HG03342 (cell line): ENCODE results near the gene RALGAPA2.

Experiments
- ATAC-seq: cut with Tn5 transposase; IDR thresholded peaks from one replicate; pipeline ENCODE4 v1.9.1; 2021; ENCODE audit warnings: mild to moderate bottlenecking, moderate library complexity; ENCODE audit not compliant: unreplicated experiment

The RALGAPA2 gene

DNA sequence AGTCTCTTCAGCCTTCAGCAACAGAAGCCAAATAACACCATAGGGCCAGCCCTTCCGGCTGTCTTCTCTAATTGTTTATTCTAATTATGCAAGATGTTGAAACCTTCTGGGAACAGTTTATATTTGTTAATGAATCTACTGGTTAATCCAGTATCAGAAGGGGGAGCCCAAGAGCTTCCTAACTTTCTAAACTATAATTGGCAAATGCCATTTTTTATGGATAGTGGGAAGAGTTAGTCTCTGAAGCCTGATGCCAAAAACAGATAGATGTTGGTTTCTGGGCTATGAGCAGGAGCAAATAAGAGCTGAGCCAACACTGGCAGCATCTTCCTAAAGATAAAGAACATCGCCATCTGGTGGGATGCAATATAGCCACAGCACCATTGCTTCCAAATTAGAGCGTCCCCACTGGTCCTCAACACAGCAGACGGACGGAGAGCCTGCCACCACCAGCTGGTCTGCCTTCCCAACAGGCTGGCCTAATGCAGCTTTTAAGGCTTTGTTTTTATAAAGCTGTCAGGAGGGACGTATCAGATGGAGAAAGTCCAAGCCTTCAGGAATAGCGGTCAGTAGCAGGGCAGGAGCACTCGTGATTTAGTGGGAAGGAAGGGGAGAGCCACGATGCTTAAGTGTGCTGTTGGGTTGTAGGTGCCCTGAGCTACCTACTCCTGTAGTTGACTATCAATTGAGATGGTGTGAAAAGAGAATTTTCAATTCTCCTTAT lies 118.8 kb downstream of the RALGAPA2 start:
- ATAC-seq: no peak

DNA sequence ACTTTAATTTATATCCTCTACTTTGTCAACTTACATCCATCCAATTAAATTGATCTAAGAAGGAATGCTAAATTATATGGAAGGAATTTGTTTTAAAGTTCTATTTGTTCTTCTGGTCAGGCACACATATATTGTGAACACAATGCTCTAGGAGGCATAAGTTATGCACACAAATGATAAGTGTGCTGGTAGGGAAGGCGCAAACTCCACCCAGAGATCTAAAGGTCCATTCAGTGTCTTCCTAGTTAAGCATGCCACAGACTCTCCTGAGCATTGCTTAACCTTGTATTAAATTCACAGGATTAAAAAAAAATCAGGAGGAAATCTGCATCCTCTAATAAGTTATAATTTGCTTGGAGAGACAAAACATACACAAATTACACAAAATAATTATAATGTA lies 127.3 kb downstream of the RALGAPA2 start:
- no peak for ATAC-seq

DNA sequence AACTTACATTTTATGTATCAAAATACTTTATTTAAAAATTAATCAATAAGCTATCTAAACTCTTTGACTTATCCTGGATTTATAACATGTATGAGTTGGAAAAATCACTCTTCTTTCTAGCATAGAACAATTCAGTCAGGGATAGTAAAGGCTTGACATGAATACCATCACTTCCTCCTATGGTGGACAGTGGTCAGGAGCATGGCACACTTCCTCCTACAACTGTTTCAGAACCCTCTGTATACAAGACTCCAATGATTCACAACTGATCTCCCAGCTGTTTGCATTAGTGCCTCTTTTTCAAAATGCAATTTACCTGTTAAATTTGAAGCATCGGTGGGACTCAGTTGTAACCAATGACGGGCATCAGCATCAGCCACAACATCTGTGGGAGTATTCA lies 129.7 kb downstream of the RALGAPA2 start:
- no peak for ATAC-seq

DNA sequence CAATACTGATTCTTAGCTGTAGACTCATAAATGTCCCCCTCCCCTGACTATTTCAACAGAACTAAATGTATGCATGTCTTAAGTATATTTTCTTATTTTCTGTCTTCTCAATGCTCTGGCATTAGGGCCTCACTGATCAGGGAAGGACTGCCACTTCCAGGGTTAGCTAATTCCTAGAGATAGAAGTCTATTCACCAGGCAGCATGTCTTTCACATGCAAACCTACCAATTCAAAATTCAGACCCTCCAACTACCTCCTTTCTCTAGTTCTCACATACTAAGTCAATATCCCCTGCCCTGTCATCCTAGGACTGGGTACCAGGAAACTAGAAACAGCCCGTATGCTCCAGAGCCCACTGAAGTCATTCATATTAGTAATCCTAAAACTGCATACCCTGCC lies 132.3 kb downstream of the RALGAPA2 start:
- no peak for ATAC-seq

DNA sequence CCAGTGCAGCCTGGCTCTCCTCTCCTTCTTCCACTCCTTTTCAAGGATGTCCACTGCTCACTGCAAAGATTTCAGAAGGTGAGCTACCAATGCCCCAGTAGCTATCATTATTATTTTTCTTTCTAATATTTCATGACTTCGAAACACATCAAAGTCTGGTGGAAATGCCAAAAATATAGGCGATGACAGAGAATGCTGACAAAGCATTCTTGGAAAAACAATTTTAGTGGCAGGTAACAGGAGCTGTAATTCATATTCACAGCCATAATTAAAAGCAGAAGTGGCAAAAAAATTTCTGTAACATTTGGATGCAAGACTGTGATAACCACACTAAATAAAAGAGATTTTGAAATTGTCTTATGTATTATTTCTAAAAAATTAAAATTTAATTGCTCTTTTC lies 133.6 kb downstream of the RALGAPA2 start:
- ATAC-seq: no peak

DNA sequence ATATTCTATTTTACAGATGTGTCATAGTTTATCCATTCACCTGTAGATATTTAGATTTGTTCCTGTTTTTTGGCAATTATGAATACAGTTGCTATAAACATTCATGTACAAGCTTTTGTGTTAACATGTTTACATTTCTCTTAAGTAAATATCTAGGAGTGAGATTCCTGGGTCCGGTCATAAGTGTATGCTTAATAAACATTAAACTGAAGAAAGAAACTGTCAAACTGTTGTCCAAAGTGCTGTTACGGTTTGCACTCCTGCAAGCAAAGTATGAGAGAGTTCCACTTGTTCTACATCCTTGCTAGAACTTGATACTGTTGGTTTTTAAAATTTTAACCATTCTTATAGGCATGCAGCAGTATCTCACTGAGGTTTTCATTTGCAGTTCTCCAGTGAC lies 138.6 kb downstream of the RALGAPA2 start:
- ATAC-seq: no peak

DNA sequence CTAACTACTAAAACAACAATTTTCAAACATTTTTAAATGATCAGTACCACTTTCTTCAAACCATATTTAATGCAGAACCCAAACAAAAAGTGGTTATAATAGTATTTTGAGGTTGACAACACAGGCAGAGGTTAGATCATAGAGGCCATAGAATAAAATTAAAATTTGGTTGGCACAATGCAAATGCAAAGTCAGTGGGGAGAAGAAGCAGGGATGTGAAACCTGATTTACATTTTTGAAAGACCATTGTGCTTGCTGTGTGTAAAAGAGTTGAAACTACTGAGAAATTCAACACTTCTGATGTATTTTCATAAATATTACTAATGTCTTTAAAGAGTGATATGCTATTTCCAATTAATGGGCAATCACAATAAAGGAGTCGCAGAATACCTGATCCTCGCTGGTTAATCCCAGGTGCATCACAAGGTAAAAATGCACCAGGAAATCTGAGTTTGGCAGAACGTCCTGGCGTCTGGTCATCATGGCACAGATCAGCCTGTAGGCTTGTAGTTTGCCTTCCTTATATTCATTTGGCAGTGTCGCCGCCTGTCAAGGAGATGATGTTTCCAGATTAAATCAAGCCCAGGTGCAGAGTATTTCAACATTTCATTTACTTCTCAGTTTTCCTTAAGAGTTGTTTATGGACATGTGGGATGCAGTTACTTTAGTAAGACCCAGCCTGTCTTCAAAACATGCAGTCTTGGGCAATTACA lies 141.2 kb downstream of the RALGAPA2 start:
- ATAC-seq: no peak

DNA sequence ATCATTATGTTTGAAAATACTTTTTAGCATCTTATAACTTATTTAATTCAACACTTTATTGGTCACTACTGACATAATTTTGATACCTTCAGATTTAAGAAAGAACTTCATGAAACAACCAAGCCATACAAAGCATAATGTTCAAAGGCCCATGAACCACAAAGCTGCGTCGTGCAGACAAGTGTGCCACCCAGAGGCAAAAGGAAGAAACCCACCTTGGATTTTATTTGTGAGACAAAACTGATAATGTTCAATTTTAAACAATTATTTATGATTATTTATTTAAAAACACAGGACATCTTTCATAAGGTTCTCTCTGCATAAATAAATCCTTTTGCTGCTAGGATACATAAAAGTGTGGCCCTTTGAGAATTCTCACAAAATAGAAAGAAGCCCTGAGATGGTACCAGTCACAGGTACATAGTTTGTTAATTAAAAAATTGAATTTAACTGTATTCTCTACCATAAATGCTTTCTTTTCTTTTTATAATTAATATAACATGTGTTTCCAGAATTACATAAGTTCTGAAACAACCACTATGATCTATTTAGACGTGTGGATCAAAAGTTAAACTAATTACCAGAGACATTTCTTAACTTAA lies 143.7 kb downstream of the RALGAPA2 start:
- no peak for ATAC-seq

DNA sequence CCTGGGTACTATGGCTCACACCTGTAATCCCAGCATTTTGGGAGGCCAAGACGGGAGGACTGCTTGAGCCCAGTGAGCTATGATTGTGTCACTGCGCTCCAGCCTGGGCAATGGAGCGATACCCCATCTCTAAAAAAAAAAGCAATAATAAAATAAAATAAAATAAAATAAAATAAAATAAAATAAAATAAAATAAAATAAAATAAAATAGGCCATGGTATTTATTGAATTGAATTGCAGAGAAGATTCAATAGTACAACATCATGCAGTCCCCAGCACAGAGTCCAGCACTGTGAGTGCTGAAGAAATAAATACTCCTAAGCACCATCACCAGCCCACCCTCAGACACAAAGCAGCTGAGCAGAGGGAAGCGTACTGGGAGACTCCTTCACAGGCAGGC lies 144.7 kb downstream of the RALGAPA2 start:
- ATAC-seq: no peak

DNA sequence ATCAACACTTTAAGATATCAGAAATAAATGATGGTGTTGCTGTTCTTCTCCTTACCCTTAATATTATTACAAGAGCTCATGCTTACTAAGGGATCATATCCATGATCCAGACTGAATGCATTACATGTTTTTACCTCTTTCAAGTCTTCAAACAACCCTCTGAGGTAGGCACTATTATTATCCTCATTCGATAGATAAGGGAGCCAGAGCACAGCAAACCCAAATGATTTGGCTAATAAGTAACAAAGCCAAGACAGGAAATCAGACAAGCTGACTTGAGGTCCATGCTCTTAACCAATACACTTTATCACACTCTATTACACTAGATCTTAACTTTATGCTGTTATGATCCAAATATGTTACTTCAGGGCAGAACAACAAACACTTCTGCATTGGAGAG lies 145.9 kb downstream of the RALGAPA2 start:
- no peak for ATAC-seq

DNA sequence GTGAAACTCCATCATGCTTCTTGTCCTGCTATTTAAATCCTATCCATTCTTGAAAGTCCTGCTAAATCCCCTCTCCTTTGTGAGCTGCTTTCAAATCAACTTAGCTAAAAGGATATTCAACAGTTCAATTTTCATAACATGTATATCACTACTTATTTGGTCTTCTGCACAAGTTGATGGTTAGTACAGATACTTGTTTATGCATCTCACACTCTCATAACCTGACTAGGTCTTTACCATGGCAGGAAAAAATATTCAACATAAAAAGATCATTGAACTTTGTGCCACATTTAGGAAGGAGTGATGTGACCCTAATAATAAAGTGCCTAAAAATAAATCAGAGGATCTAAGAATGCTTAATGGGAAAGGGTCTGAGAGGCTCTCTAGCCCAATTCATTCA lies 148.2 kb downstream of the RALGAPA2 start:
- no peak for ATAC-seq

DNA sequence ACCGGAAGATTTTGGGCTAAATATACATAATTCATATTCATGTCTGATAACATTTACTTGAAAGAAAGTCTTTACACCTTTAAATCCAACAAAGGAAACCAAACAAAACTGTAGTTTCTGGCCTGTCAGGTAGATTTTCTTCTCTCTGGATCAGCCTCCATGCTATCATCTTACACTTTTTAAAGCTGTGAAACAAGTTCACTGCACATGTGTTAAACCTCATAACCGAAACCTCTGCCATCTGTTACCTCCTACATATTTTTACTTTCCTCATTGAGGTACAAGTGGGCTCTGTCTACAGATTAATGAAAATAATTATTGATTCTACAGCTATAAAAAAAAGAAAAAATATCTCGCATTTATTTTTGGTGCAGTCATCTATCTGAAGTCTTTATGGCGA lies 149.9 kb downstream of the RALGAPA2 start:
- ATAC-seq: no peak

DNA sequence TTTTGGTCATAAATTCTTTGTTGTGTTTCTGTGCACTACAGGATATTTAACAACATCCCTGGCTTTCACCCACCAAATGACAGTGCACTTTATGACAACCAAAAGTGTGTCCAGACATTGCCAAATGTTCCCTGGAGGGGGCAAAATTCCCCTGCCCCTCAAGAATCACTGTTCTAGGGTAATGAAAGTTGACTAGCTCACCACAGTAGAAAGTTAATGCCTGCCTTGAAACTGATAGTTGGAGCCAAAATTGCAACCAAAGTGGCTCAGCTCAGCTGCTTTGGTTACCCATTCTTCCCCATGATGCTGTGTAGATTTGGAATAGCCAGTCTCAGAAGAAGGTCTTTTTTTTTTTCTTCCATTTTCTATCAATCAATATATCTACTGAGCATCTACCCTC lies 150.6 kb downstream of the RALGAPA2 start:
- ATAC-seq: no peak

DNA sequence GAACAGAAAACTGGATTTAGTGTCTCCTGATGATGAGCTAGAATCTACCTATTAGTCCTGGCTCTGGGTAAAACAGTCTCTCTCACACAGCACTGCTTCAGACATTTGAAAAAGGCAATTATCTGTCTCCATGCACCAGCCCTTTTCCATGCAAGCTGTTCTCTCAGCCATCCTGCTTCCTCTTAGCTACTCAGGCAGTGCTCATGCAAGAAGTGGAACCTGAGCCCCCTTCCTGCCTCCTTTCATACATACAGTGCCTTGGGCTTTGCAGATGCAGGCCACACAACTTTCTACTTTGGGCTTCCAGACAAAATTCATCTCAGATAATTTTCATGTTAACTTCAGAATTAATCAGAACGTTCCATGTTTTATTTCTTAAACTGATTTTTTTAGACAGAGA lies 151.3 kb downstream of the RALGAPA2 start:
- no peak for ATAC-seq

DNA sequence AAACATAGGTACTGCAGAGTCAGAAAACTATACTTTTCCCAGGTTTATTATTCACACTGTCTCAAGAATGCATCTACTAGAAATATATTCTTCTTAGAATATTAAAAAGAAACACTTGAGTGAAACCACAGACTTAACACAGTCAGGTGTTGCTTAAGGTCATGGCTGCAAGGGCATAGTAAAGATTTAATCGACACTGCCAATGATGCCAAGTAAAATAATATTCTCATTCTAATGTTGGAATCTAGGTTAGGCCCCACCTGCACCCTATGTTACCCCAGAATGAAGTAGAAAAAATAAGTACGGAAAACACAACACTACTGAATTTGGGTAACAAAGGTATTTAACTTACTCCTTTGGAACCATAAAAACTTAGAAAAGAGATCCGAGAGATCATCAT lies 155.0 kb downstream of the RALGAPA2 start:
- ATAC-seq: no peak

DNA sequence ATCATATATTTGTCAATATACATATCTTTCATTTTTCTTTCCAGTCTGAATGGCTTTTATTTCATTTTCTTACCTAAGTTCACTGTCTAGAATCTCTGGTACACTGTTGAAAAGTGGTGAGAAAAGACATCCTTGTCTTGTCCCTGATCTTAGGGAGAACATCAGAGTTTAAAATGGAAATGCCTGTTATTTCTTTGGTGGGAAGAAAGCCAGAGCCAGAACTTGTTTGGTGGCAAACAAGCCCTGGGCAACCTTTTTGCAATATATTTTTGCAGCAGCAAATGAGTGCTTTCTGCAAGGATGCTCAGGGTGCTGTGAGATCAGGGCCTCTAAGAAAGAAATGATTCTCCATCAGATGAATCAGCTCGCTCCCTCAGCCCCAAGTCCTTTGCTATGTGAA lies 156.6 kb downstream of the RALGAPA2 start:
- no peak for ATAC-seq

DNA sequence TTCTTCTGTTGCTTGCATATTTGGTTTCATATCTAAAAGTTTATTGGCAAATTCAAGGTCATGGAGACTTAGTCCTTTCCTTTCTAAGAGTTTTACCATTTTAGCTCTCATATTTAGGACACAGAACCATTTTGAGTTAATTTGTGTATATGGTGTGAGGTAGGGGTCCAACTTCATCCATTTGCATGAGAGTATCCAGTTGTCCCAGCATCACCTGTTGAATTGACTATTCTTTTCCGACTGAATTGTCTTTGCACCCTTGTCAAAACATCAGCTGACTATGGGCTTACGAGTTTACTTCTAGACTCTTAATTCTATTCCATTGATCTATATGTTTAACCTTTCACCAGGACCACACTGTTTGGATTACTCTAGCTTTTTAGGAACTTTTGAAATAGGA lies 157.5 kb downstream of the RALGAPA2 start:
- ATAC-seq: no peak

DNA sequence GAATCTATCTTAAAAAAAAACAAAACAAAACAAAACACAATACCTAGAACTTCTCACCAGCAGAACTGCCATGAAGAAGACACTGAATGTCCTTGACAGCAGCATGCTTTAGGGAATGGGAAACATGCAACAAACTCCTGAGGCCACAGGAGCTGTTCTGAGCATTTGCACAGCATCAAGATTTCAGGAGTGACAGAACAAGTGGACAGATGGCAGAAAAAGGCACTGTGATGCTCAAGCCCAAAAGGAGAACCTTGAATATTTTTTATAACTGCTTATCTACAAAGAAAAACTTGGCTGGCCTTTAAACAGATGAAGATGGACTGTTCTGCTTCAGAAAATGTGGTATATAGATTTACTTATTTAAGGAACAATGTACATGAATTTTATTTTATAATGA lies 158.9 kb downstream of the RALGAPA2 start:
- no peak for ATAC-seq

DNA sequence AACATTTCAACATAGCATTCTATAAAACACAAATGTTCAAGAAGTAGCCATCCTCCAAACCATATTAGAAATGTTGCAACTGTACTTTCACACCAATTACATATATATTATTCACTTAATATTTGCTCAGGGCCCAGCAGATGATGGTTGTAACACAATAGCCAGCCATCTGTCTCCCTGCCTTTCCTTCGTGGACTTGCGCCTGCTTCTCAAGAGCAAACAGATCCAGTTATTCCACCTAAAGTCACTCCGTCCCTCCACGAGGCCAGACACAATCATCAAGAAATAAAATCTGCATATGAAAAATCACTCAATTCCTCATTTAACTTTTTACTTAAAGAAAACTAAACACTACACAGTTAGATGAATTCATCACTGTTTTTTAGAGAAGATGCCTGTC lies 160.4 kb downstream of the RALGAPA2 start:
- ATAC-seq: no peak

DNA sequence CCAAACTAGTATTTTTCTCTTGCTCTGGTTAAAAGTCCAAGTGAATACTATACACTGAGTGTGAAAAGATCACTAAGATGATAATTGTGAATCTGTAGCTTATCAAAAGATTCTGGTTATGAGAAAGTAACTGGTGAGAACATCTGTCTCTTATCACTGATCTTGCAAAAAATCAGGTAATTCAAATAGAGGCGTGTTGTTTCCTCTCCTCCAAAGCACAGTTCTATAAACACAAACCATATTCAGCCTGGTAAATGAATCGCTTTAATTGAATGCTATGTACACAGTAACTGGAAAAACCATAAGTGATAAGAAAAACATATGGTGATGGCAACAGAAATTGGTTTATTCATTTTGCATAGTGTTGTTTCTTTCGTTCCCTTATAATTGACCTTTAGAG lies 161.0 kb downstream of the RALGAPA2 start:
- ATAC-seq: no peak

DNA sequence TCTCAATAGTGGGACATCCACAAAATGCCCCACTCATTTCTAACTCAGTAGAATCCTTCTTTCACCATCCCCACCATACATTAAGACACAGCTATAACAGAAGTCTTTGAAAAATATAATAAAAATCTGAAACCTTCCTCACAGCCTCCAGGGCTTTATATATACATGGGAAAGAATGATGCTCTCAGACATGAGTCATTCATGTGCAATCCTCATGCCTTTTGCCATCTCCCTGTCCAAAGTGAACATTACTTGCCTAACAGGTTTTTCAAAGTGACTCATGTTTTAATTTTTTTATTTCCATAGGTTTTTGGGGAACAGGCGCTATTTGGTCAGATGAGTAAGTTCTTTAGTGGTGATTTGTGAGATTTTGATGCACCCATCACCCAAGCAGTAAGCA lies 162.7 kb downstream of the RALGAPA2 start:
- no peak for ATAC-seq

DNA sequence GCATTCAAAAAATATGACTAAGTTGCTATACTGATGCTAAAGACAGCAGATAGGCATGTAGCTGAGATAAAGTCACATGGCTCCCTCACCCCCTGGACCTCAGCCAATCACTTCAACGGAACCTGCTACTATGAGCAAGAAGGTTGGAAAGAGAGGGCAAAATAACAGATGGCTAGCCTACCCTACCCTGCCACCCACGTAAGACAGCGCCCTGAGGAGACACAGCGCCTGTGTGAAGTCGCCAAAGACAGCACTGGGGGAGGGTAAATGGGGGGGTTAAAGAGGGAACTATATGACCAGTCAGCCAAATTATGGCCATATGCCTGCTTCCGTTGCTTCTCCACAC lies 163.2 kb downstream of the RALGAPA2 start:
- ATAC-seq: no peak
